ENCODE results near the gene ZDHHC11B. TPM values are rescaled to one million over a fixed set of nuclear protein-coding genes. Genes with fewer than 3 reads are reported as not detected.

The ZDHHC11B gene
- total RNA-seq, 1 experiment from 2014 or later = 0.42 TPM

- DNase-seq (ENCODE audit: extremely low read depth, low read depth) = no peak
Measured at GRCh38 chr5:675871-676698, 108.4 kb downstream of the ZDHHC11B start.

GRCh38 chr5:675111-675870 lies 109.2 kb downstream of the ZDHHC11B start:
- DNase-seq (ENCODE audit: extremely low read depth, low read depth) = no peak

- no peak for DNase-seq (ENCODE audit: extremely low read depth, low read depth)
Measured at GRCh38 chr5:674630-675011, 109.9 kb downstream of the ZDHHC11B start.

- DNase-seq (ENCODE audit: extremely low read depth, low read depth) = no peak
Measured at GRCh38 chr5:673831-674629, 110.5 kb downstream of the ZDHHC11B start.

- DNase-seq (ENCODE audit: extremely low read depth, low read depth) = no peak
Measured at GRCh38 chr5:673161-673830, 111.2 kb downstream of the ZDHHC11B start.

- DNase-seq (ENCODE audit: extremely low read depth, low read depth) = peak; percentile 85
Measured at GRCh38 chr5:672329-673160, 112.0 kb downstream of the ZDHHC11B start.

- peak; percentile 82 for DNase-seq (ENCODE audit: extremely low read depth, low read depth)
Measured at GRCh38 chr5:671459-672328, 112.8 kb downstream of the ZDHHC11B start.

GRCh38 chr5:670396-671270 lies 113.9 kb downstream of the ZDHHC11B start:
- no peak for DNase-seq (ENCODE audit: extremely low read depth, low read depth)

GRCh38 chr5:669842-670395 lies 114.6 kb downstream of the ZDHHC11B start:
- DNase-seq (ENCODE audit: extremely low read depth, low read depth) = no peak

- no peak for DNase-seq (ENCODE audit: extremely low read depth, low read depth)
Measured at GRCh38 chr5:669111-669841, 115.3 kb downstream of the ZDHHC11B start.

- DNase-seq (ENCODE audit: extremely low read depth, low read depth) = no peak
Measured at GRCh38 chr5:668283-668995, 116.1 kb downstream of the ZDHHC11B start.

- no peak for DNase-seq (ENCODE audit: extremely low read depth, low read depth)
Measured at GRCh38 chr5:666816-667498, 117.6 kb downstream of the ZDHHC11B start.

- no peak for DNase-seq (ENCODE audit: extremely low read depth, low read depth)
Measured at GRCh38 chr5:665956-666711, 118.4 kb downstream of the ZDHHC11B start.

GRCh38 chr5:665541-665955 lies 119.0 kb downstream of the ZDHHC11B start:
- no peak for DNase-seq (ENCODE audit: extremely low read depth, low read depth)

GRCh38 chr5:664994-665360 lies 119.6 kb downstream of the ZDHHC11B start:
- no peak for DNase-seq (ENCODE audit: extremely low read depth, low read depth)

Data from NCI-H460 (cell line).